ENCODE data around the gene TNFSF13. TPM values are rescaled to one million over a fixed set of nuclear protein-coding genes. Genes with fewer than 3 reads are reported as not detected.
A peak's percentile ranks its signal among the peaks of the same experiment; 100 is the strongest.

Gene TNFSF13
- polyA plus RNA-seq, 1 donor (not counting 4 experiments of a cell fraction or from before 2014, with no cell fraction given) = 3.9 TPM

DNA sequence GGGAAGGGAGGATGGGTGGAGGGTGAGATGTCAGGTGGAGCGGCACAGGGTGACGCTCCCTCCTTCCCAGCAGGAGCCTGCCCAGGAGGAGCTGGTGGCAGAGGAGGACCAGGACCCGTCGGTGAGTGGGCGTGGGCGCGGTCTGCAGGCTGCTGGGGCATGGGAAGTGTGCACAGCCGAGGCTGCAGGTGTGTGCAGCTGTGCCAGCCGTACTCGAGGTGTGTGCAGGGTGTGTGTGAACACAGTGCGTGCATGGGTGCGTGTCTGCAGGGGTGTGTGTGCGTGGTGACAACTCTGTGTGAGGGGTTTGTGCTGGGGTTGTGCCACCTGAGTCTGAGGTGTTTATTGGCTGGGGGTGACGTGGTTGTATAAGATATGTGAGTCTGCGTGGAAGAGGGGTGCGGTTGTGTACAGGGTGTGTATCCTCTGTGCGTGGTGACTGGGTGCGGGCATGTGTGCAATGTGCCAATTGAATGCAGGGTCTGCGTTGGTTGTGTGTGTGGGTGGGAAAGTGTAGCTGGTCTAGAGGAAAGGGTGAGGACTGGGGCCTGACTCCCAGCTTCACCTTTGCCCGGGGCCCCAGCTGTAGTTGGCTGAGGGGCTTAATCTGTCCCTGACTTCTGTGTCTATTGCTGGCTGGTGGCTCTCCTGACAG, 9.0 kb upstream of the TNFSF13 start:
- Histone ChIP-seq H3K27me3 (ENCODE audit: control insufficient read depth, extremely low read depth, insufficient read depth, low read length) (no peaks in the 10 kb centered on the region), H3K79me2 (ENCODE audit: control insufficient read depth, insufficient read depth, low read length) (no peaks in the 10 kb centered on the region), H3K36me3 (ENCODE audit: control insufficient read depth in 2 of 2, extremely low read depth in 1 of 2, insufficient read depth in 2 of 2, low read length in 2 of 2) (no peaks in the 10 kb centered on the region), H4K20me1 (ENCODE audit: control insufficient read depth, extremely low read depth, insufficient read depth, low read length) (no peaks in the 10 kb centered on the region), H2AFZ (ENCODE audit: control insufficient read depth, low read length) (peak overlapping the region; percentile 58), H3K9me3 (ENCODE audit: control insufficient read depth, low read depth, low read length) (no peaks in the 10 kb centered on the region), H3K27ac (ENCODE audit: control insufficient read depth, insufficient read depth, low read length) (no peak overlapping the region), H3K4me3 (ENCODE audit: control insufficient read depth in 2 of 3, extremely low read depth in 1 of 3, insufficient read depth in 2 of 3, low read depth in 1 of 3, low read length in 3 of 3) (peak overlapping the region in 2 of 3 experiments; percentile 8 to 34), H3K4me1 (ENCODE audit: control insufficient read depth, extremely low read depth, insufficient read depth, low read length) (peaks cover 8% of the 10 kb centered on the region), H3K4me2 (ENCODE audit: control insufficient read depth, extremely low read depth, insufficient read depth, low read depth, low read length) (peak overlapping the region; percentile 60), H3K9ac (ENCODE audit: control insufficient read depth, extremely low read depth, insufficient read depth, low read length) (no peak overlapping the region), H3K9me1 (ENCODE audit: control insufficient read depth, extremely low read depth, insufficient read depth, low read length) (no peaks in the 10 kb centered on the region)
- dilution Hi-C loops (cut with MboI; ENCODE audit: extremely low pct_ligation_motif_present, low sequenced_read_pairs) = no loop called here
- DNase-seq (ENCODE audit: low read depth, low spot score) (no peak), FAIRE-seq (no peak)
- TF ChIP-seq, protein P1, sequence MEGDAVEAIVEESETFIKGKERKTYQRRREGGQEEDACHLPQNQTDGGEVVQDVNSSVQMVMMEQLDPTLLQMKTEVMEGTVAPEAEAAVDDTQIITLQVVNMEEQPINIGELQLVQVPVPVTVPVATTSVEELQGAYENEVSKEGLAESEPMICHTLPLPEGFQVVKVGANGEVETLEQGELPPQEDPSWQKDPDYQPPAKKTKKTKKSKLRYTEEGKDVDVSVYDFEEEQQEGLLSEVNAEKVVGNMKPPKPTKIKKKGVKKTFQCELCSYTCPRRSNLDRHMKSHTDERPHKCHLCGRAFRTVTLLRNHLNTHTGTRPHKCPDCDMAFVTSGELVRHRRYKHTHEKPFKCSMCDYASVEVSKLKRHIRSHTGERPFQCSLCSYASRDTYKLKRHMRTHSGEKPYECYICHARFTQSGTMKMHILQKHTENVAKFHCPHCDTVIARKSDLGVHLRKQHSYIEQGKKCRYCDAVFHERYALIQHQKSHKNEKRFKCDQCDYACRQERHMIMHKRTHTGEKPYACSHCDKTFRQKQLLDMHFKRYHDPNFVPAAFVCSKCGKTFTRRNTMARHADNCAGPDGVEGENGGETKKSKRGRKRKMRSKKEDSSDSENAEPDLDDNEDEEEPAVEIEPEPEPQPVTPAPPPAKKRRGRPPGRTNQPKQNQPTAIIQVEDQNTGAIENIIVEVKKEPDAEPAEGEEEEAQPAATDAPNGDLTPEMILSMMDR (optimal IDR thresholded peaks at IDR 0.05 in 1 of 3, IDR thresholded peaks at IDR 0.05 in 1 of 3, conservative IDR thresholded peaks at IDR 0.05 in 1 of 3; ENCODE audit: extremely low read depth in 1 of 3, insufficient read depth in 2 of 3, low read length in 3 of 3) = no peak
- TF ChIP-seq EZH2 (IDR thresholded peaks at IDR 0.05; ENCODE audit: low read length) = no peak

GRCh38 chr17:7550344-7550743, 8.2 kb upstream of the TNFSF13 start:
- no peaks in the 10 kb centered on the region for H4K20me1 ChIP-seq (ENCODE audit: control insufficient read depth, extremely low read depth, insufficient read depth, low read length)
- H3K27ac ChIP-seq (ENCODE audit: control insufficient read depth, insufficient read depth, low read length) = no peak overlapping the region
- dilution Hi-C loops (cut with MboI; ENCODE audit: extremely low pct_ligation_motif_present, low sequenced_read_pairs) = no loop called here
- H3K79me2 ChIP-seq (ENCODE audit: control insufficient read depth, insufficient read depth, low read length) = no peaks in the 10 kb centered on the region
- H3K4me3 ChIP-seq (ENCODE audit: control insufficient read depth in 2 of 3, extremely low read depth in 1 of 3, insufficient read depth in 2 of 3, low read depth in 1 of 3, low read length in 3 of 3) = no peak overlapping the region
- no peak for DNase-seq (ENCODE audit: low read depth, low spot score)
- H3K9ac ChIP-seq (ENCODE audit: control insufficient read depth, extremely low read depth, insufficient read depth, low read length) = no peak overlapping the region
- H3K36me3 ChIP-seq (ENCODE audit: control insufficient read depth in 2 of 2, extremely low read depth in 1 of 2, insufficient read depth in 2 of 2, low read length in 2 of 2) = no peaks in the 10 kb centered on the region
- H3K4me1 ChIP-seq (ENCODE audit: control insufficient read depth, extremely low read depth, insufficient read depth, low read length) = peaks cover 8% of the 10 kb centered on the region
- FAIRE-seq = no peak
- no peak overlapping the region for H3K4me2 ChIP-seq (ENCODE audit: control insufficient read depth, extremely low read depth, insufficient read depth, low read depth, low read length)
- no peaks in the 10 kb centered on the region for H3K9me1 ChIP-seq (ENCODE audit: control insufficient read depth, extremely low read depth, insufficient read depth, low read length)
- H3K9me3 ChIP-seq (ENCODE audit: control insufficient read depth, low read depth, low read length) = no peaks in the 10 kb centered on the region
- TF ChIP-seq EZH2 (IDR thresholded peaks at IDR 0.05; ENCODE audit: low read length) = no peak
- TF ChIP-seq, protein P1 (optimal IDR thresholded peaks at IDR 0.05 in 1 of 3, IDR thresholded peaks at IDR 0.05 in 1 of 3, conservative IDR thresholded peaks at IDR 0.05 in 1 of 3; ENCODE audit: extremely low read depth in 1 of 3, insufficient read depth in 2 of 3, low read length in 3 of 3) = no peak
- no peak overlapping the region for H2AFZ ChIP-seq (ENCODE audit: control insufficient read depth, low read length)
- H3K27me3 ChIP-seq (ENCODE audit: control insufficient read depth, extremely low read depth, insufficient read depth, low read length) = no peaks in the 10 kb centered on the region
